ENCODE data around the gene PRUNE2.
A peak's percentile ranks its signal among the peaks of the same experiment; 100 is the strongest.
"Not testable (repeated sequence)": the region's sequence is repeated elsewhere in the genome, so short reads cannot be mapped to it uniquely, and the experiment has no call there.

The PRUNE2 gene

GRCh38 chr9:76676857-76677256 is 229.1 kb downstream of the PRUNE2 start:
- no peak for TF ChIP-seq CTCF (IDR thresholded peaks at IDR 0.05; ENCODE audit: control extremely low read depth, extremely low read depth, low read depth, missing control alignments)
- no peak for DNase-seq (ENCODE audit: extremely low spot score)
- ChIA-PET CTCF (interaction anchor here (0.9 to 1.5 kb wide), 3 partner anchors 10 to 23 kb away, joined by 3 to 5 read pairs (median 3); no protein-coding TSS in a partner anchor), POLR2A (no interaction called here)

GRCh38 chr9:76667521-76667957 is 238.4 kb downstream of the PRUNE2 start:
- no peak for DNase-seq (ENCODE audit: extremely low spot score)
- ChIA-PET POLR2A (no interaction called here), CTCF (interaction anchor here (0.9 to 3.7 kb wide), 12 partner anchors 9 to 320 kb away, joined by 3 to 42 read pairs (median 4); no protein-coding TSS in a partner anchor)
- no peak for TF ChIP-seq CTCF (IDR thresholded peaks at IDR 0.05; ENCODE audit: control extremely low read depth, extremely low read depth, low read depth, missing control alignments)

- POLR2A ChIA-PET; DNase-seq (ENCODE audit: extremely low spot score): not testable (repeated sequence)
- CTCF ChIA-PET, result interaction anchor here (0.6 to 3.7 kb wide), 5 partner anchors 15 to 333 kb away, joined by 3 to 42 read pairs (median 3); no protein-coding TSS in a partner anchor
- peak; percentile 36 for TF ChIP-seq CTCF (IDR thresholded peaks at IDR 0.05; ENCODE audit: control extremely low read depth, extremely low read depth, low read depth, missing control alignments)
Measured at GRCh38 chr9:76665966-76666365, 239.9 kb downstream of the PRUNE2 start.

GRCh38 chr9:76665458-76665857 is 240.5 kb downstream of the PRUNE2 start:
- ChIA-PET CTCF (interaction anchor here (0.6 to 3.7 kb wide), 5 partner anchors 14 to 334 kb away, joined by 3 to 42 read pairs (median 3); no protein-coding TSS in a partner anchor), POLR2A (no interaction called here)
- no peak for DNase-seq (ENCODE audit: extremely low spot score)
- TF ChIP-seq CTCF (IDR thresholded peaks at IDR 0.05; ENCODE audit: control extremely low read depth, extremely low read depth, low read depth, missing control alignments), result no peak

- ChIA-PET CTCF (interaction anchor here (0.8 to 2.6 kb wide), 8 partner anchors 13 to 264 kb away, joined by 3 to 13 read pairs (median 6); partner anchors contain the start of gene GCNT1), POLR2A (no interaction called here)
- DNase-seq (ENCODE audit: extremely low spot score), result no peak
- no peak for TF ChIP-seq CTCF (IDR thresholded peaks at IDR 0.05; ENCODE audit: control extremely low read depth, extremely low read depth, low read depth, missing control alignments)
Measured at GRCh38 chr9:76664120-76664519, 241.8 kb downstream of the PRUNE2 start.

- no peak for DNase-seq (ENCODE audit: extremely low spot score)
- ChIA-PET CTCF (interaction anchor here (0.7 to 2.6 kb wide), 11 partner anchors 9 to 266 kb away, joined by 3 to 13 read pairs (median 6); no protein-coding TSS in a partner anchor), POLR2A (interaction anchor here (1.0 kb wide), 1 partner anchor 42 kb away, joined by 3 read pairs; no protein-coding TSS in a partner anchor)
- no peak for TF ChIP-seq CTCF (IDR thresholded peaks at IDR 0.05; ENCODE audit: control extremely low read depth, extremely low read depth, low read depth, missing control alignments)
Measured at GRCh38 chr9:76662476-76663281, 243.2 kb downstream of the PRUNE2 start.

Measured in GM10248 (cell line).